Choroid plexus epithelial cell (primary cell): ENCODE results near the gene F12.

Experiments
- DNase-seq: peaks from one replicate; pipeline ENCODE4 v3.0.0-alpha.2; 2010; ENCODE audit warnings: low read depth
- H3K4me3 ChIP-seq: 2 replicates; pipeline ENCODE4 v1.5.1; 2011; ENCODE audit warnings: low read depth, mild to moderate bottlenecking, control low read depth, low read length, moderate library complexity
- TF ChIP-seq, protein P1 (sequence below): conservative IDR thresholded peaks from 2 replicates; pipeline ENCODE4 v1.5.1; 2011; ENCODE audit warnings: low read depth, mild to moderate bottlenecking, control low read depth, inconsistent platforms, low read length, moderate library complexity

Gene F12

DNA sequence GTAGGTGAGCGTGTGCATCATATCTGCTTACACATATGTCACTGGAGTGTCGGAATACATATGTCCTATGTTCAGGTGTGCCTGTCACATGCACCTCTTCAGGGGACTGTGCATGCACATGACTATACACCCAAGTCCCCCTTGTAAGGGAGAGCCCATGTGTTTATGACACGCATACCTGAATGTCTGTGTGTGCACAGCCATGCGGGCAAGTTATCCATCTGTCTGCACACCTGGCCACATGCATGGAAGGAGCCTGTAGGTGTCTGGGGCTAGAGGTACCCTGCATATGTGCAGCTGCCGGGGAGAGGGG, 52.3 kb downstream of the F12 start:
- TF ChIP-seq, protein P1, sequence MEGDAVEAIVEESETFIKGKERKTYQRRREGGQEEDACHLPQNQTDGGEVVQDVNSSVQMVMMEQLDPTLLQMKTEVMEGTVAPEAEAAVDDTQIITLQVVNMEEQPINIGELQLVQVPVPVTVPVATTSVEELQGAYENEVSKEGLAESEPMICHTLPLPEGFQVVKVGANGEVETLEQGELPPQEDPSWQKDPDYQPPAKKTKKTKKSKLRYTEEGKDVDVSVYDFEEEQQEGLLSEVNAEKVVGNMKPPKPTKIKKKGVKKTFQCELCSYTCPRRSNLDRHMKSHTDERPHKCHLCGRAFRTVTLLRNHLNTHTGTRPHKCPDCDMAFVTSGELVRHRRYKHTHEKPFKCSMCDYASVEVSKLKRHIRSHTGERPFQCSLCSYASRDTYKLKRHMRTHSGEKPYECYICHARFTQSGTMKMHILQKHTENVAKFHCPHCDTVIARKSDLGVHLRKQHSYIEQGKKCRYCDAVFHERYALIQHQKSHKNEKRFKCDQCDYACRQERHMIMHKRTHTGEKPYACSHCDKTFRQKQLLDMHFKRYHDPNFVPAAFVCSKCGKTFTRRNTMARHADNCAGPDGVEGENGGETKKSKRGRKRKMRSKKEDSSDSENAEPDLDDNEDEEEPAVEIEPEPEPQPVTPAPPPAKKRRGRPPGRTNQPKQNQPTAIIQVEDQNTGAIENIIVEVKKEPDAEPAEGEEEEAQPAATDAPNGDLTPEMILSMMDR, result no peak
- no peak for DNase-seq

DNA sequence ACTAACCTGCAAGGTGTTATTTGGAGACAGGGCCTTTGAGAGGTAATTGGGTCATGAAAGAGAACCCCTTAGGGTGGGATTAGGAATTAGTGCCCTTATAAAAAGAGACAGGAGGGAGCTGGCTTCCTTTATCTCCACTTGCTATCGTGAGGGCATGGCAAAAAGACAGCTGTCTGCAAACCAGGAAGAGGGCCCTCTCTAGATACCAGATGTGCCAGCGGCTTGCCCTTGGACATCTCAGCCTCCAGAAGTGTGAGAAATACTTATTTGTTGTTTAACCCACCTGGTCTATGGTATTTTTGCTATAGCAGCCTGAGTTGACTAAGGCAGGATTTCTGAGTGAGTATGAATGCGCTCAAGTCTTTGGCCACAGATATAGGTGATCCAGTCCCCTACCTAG, 52.6 kb downstream of the F12 start:
- TF ChIP-seq, protein P1, result no peak
- H3K4me3 ChIP-seq, result no peak overlapping the region
- no peak for DNase-seq

More for the DNA sequence above, 52.3 kb downstream of the F12 start:
- H3K4me3 ChIP-seq, result no peak overlapping the region

DNA sequence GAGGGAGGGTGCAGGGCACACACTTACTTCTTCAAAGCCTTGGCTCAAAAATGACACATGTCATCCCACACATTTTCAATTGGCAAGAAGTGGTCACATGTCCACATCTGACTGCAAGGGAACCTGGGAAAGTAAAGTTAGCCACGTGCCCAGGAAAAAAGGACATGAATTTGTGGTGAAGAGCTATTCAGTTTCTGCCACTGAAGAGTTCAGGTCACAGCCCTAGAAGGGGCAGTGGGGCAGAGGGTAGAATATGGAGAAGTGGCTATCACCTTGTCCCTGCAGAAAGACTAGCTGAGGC, 53.5 kb downstream of the F12 start:
- H3K4me3 ChIP-seq, result no peak overlapping the region
- TF ChIP-seq, protein P1, result no peak
- no peak for DNase-seq

DNA sequence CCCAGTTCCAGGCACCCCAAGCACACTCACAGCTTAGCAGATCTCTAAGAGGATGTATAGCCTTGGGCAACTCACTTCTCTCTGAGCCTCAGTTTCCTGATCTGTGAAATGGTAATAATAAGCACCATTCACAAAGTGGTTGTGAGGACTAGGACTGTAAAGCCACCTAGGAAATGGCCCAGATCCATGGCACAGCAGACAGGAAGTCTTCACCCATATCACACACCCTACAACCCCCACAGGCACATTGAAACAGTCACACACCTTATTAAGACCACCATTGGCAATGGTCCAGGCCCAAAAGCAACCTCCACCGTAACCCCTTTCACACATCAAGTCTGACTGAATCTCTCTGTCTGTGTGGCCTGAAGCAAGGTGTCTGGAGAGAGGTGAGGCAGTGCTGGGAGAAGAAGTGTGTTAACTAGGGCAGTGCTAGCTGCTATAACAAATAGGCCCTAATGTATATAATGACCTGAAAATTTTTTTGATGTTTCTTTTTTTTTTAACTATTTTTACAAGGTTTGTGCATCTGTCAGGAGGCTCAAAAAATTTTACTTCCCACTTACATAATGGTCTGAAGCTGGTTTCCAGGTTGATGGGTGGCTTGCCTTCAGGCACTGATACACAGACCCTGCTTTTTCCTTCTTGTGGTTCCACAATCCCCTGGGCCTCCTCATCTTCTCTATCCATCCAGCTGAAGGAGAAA, 54.0 kb downstream of the F12 start:
- no peak overlapping the region for H3K4me3 ChIP-seq
- DNase-seq, result no peak
- TF ChIP-seq, protein P1, result no peak

DNA sequence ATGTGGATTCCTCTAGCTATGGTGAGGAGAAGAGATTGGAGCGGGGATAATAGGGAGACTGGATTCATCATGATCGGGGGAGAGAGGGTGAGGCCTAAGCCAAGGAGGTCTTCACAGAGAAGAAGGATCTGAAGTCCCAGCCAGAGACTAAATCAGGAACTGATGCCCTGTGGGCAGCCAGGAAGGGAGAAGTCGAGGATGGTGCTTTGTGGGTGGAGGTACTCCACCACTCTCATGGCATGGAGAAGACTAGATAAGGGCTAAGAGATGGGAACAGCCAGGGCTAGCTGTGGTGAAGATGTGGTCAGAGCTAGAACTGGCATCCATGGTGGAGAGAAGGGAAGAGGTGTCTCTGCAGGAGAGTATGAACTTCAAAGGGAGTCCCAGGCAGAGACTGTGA, 54.7 kb downstream of the F12 start:
- TF ChIP-seq, protein P1, result no peak
- H3K4me3 ChIP-seq, result no peak overlapping the region

DNA sequence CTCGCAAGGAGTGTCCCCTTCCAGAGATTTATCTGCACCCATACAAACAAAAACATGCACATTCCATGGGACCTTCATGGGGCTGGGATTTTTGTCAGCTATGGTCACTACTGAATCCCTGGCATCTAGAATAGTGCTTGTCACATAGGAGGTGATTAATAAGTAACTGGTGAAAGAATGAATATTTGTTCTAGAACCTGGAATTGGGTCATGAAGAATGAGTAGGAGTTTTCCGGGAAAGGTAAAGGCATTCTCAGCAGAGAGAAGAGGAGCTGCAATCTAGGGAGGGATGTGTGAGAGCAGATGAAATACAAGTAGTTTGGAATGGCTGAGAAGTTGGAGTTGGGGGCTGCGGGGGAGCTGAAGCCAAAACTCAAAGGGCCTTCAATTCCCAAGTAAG, 55.1 kb downstream of the F12 start:
- no peak for DNase-seq
- H3K4me3 ChIP-seq, result no peak overlapping the region
- TF ChIP-seq, protein P1, result no peak

More for the DNA sequence above, 54.7 kb downstream of the F12 start:
- DNase-seq, result no peak

DNA sequence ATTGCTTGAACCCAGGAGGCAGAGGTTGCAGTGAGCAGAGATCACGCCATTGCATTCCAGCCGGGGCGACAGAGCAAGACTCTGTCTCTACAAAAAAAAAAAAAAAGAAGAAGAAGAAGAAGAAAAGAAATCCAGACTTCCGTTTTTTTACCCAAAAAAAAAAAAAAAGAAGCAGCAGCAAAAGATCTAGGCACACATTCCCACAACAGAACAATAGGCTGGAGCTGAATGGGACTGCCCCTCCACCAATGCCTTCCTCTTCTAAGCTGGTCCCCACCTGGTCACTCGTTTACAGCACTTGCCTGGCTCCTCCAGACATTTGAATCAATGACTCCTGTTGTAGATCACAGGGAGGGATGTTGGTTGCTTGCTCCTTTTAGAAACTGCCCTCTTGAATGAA, 56.3 kb downstream of the F12 start:
- no peak overlapping the region for H3K4me3 ChIP-seq
- TF ChIP-seq, protein P1, result no peak
- DNase-seq, result no peak
